Activated naive CD8-positive, alpha-beta T cell treated with anti-CD3 and anti-CD28 coated beads for 36 hours (primary cell): ENCODE results near the gene TDRD1. TPM values are rescaled to one million over a fixed set of nuclear protein-coding genes. Genes with fewer than 3 reads are reported as not detected.

Experiments
- DNase-seq: peaks from one replicate; pipeline ENCODE4 v3.0.0; 2021
- H3K27ac Mint-ChIP-seq: one replicate; pipeline ENCODE4 v1.8.0; 2022; ENCODE audit warnings: mild to moderate bottlenecking, moderate library complexity, mixed read lengths
- H3K27me3 Mint-ChIP-seq: one replicate; pipeline ENCODE4 v1.8.0; 2022; ENCODE audit warnings: mild to moderate bottlenecking, mixed read lengths
- H3K36me3 Mint-ChIP-seq: one replicate; pipeline ENCODE4 v1.8.0; 2021; ENCODE audit warnings: mild to moderate bottlenecking, mixed read lengths
- H3K4me1 Mint-ChIP-seq: one replicate; pipeline ENCODE4 v1.8.0; 2021; ENCODE audit warnings: mixed read lengths
- H3K4me3 Mint-ChIP-seq: one replicate; pipeline ENCODE4 v1.8.0; 2022; ENCODE audit warnings: mild to moderate bottlenecking, moderate library complexity, mixed read lengths
- H3K9me3 Mint-ChIP-seq: one replicate; pipeline ENCODE4 v1.8.0; 2022; ENCODE audit warnings: mixed read lengths
- total RNA-seq, 2 experiments: library from RNA; stranded (reverse); gene quantifications; one replicate each; pipeline ENCODE4 v1.2.3, GENCODE V29; 2021

TDRD1 gene
- total RNA-seq, 2 experiments from 2014 or later, result 0.21 to 0.24 TPM

DNA sequence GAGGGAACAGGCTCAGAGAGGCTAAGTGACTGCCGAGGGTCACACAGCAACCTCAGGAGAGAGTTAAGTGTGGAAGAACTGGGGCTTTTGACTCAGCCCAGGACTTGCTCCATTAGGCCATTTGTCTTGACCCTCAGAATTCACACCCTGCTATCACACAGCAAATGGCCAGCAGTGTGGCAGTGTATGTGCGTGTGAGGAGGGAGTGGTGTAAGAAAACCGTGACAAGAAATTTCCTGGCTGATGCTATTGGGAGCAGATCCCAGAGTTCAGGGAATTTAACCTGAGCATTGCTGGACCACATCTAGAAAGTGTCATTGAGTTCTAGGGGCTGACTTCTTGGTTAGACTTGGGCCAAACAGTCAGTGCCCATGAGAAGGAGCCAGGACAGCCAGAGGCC, 78.3 kb downstream of the TDRD1 start:
- DNase-seq, result no peak
- Mint-ChIP-seq H3K36me3 (no peaks in the 10 kb centered on the region), H3K27me3 (no peaks in the 10 kb centered on the region), H3K9me3 (peaks cover 5% of the 10 kb centered on the region), H3K4me1 (peaks cover 11% of the 10 kb centered on the region), H3K4me3 (no peak overlapping the region), H3K27ac (no peak overlapping the region)

- H3K36me3 Mint-ChIP-seq, result no peaks in the 10 kb centered on the region
- no peak for DNase-seq
- H3K27me3 Mint-ChIP-seq, result no peaks in the 10 kb centered on the region
- no peak overlapping the region for H3K4me3 Mint-ChIP-seq
- peaks cover 2% of the 10 kb centered on the region for H3K9me3 Mint-ChIP-seq
- H3K4me1 Mint-ChIP-seq, result peaks cover 10% of the 10 kb centered on the region
- H3K27ac Mint-ChIP-seq, result no peak overlapping the region
Observed at GRCh38 chr10:114258274-114258840, 79.2 kb downstream of the TDRD1 start.

DNA sequence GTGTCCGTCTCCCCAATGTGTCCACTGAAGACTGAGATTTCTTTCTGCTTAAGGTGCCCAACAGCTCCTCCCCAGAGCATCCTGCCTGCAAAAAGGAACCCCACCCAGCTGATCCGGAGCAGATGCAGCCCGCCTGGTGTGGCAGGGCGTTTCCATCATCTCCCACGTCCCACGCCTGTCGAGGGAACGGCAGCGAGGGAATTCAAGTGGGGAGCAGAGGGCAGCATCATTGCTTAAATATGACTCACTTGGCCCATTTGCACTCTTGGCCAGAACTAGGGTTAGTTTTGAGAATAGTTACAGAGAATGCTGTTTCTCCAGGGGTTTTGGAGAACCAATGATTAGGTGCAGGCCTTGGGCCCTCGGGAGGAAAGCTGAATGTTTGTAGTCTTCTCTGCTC, 80.7 kb downstream of the TDRD1 start:
- H3K4me1 Mint-ChIP-seq, result peaks cover 10% of the 10 kb centered on the region
- H3K4me3 Mint-ChIP-seq, result no peak overlapping the region
- H3K27ac Mint-ChIP-seq, result no peak overlapping the region
- no peak for DNase-seq
- H3K27me3 Mint-ChIP-seq, result no peaks in the 10 kb centered on the region
- H3K36me3 Mint-ChIP-seq, result no peaks in the 10 kb centered on the region
- H3K9me3 Mint-ChIP-seq, result no peaks in the 10 kb centered on the region

GRCh38 chr10:114260366-114260765, 81.2 kb downstream of the TDRD1 start:
- no peaks in the 10 kb centered on the region for H3K36me3 Mint-ChIP-seq
- H3K4me3 Mint-ChIP-seq, result no peak overlapping the region
- no peak for DNase-seq
- peaks cover 10% of the 10 kb centered on the region for H3K4me1 Mint-ChIP-seq
- H3K9me3 Mint-ChIP-seq, result no peaks in the 10 kb centered on the region
- H3K27me3 Mint-ChIP-seq, result no peaks in the 10 kb centered on the region
- H3K27ac Mint-ChIP-seq, result no peak overlapping the region

- H3K9me3 Mint-ChIP-seq, result no peaks in the 10 kb centered on the region
Observed at GRCh38 chr10:114261076-114261475, 81.9 kb downstream of the TDRD1 start.

GRCh38 chr10:114262496-114262895, 83.3 kb downstream of the TDRD1 start:
- H3K4me3 Mint-ChIP-seq, result no peak overlapping the region
- H3K36me3 Mint-ChIP-seq, result no peaks in the 10 kb centered on the region
- H3K4me1 Mint-ChIP-seq, result peaks cover 10% of the 10 kb centered on the region
- H3K27ac Mint-ChIP-seq, result no peak overlapping the region
- no peak for DNase-seq
- no peaks in the 10 kb centered on the region for H3K9me3 Mint-ChIP-seq
- no peaks in the 10 kb centered on the region for H3K27me3 Mint-ChIP-seq

More at GRCh38 chr10:114261076-114261475, 81.9 kb downstream of the TDRD1 start:
- no peak for DNase-seq
- no peak overlapping the region for H3K27ac Mint-ChIP-seq
- H3K4me3 Mint-ChIP-seq, result no peak overlapping the region
- peaks cover 10% of the 10 kb centered on the region for H3K4me1 Mint-ChIP-seq
- no peaks in the 10 kb centered on the region for H3K27me3 Mint-ChIP-seq
- H3K36me3 Mint-ChIP-seq, result no peaks in the 10 kb centered on the region

GRCh38 chr10:114265392-114266053, 86.4 kb downstream of the TDRD1 start:
- Mint-ChIP-seq H3K4me3 (no peak overlapping the region), H3K4me1 (peaks cover 1% of the 10 kb centered on the region), H3K36me3 (no peaks in the 10 kb centered on the region), H3K27me3 (no peaks in the 10 kb centered on the region), H3K27ac (no peak overlapping the region), H3K9me3 (no peaks in the 10 kb centered on the region)
- DNase-seq, result no peak

- no peak overlapping the region for H3K27ac Mint-ChIP-seq
Observed at GRCh38 chr10:114266521-114266920, 87.4 kb downstream of the TDRD1 start.

GRCh38 chr10:114271075-114271778, 92.1 kb downstream of the TDRD1 start:
- H3K4me3 Mint-ChIP-seq, result no peak overlapping the region
- no peaks in the 10 kb centered on the region for H3K9me3 Mint-ChIP-seq

More at GRCh38 chr10:114266521-114266920, 87.4 kb downstream of the TDRD1 start:
- no peaks in the 10 kb centered on the region for H3K4me1 Mint-ChIP-seq
- no peaks in the 10 kb centered on the region for H3K36me3 Mint-ChIP-seq
- DNase-seq, result no peak
- no peak overlapping the region for H3K4me3 Mint-ChIP-seq
- no peaks in the 10 kb centered on the region for H3K9me3 Mint-ChIP-seq
- H3K27me3 Mint-ChIP-seq, result no peaks in the 10 kb centered on the region

GRCh38 chr10:114271779-114272167, 92.6 kb downstream of the TDRD1 start:
- Mint-ChIP-seq H3K27ac (no peak overlapping the region), H3K9me3 (no peaks in the 10 kb centered on the region), H3K36me3 (no peaks in the 10 kb centered on the region)

More at GRCh38 chr10:114271075-114271778, 92.1 kb downstream of the TDRD1 start:
- no peaks in the 10 kb centered on the region for H3K36me3 Mint-ChIP-seq
- H3K4me1 Mint-ChIP-seq, result no peaks in the 10 kb centered on the region
- no peak for DNase-seq
- H3K27ac Mint-ChIP-seq, result no peak overlapping the region
- H3K27me3 Mint-ChIP-seq, result peaks cover 5% of the 10 kb centered on the region

GRCh38 chr10:114272696-114273095, 93.5 kb downstream of the TDRD1 start:
- H3K27ac Mint-ChIP-seq, result no peak overlapping the region
- no peaks in the 10 kb centered on the region for H3K9me3 Mint-ChIP-seq
- no peak overlapping the region for H3K4me3 Mint-ChIP-seq
- no peaks in the 10 kb centered on the region for H3K36me3 Mint-ChIP-seq
- H3K27me3 Mint-ChIP-seq, result peaks cover 5% of the 10 kb centered on the region
- H3K4me1 Mint-ChIP-seq, result no peaks in the 10 kb centered on the region
- no peak for DNase-seq

More at GRCh38 chr10:114271779-114272167, 92.6 kb downstream of the TDRD1 start:
- H3K4me3 Mint-ChIP-seq, result no peak overlapping the region
- DNase-seq, result no peak
- no peaks in the 10 kb centered on the region for H3K4me1 Mint-ChIP-seq
- H3K27me3 Mint-ChIP-seq, result peaks cover 5% of the 10 kb centered on the region

GRCh38 chr10:114273910-114274309, 94.8 kb downstream of the TDRD1 start:
- H3K4me1 Mint-ChIP-seq, result no peaks in the 10 kb centered on the region
- H3K27me3 Mint-ChIP-seq, result peaks cover 5% of the 10 kb centered on the region
- H3K9me3 Mint-ChIP-seq, result no peaks in the 10 kb centered on the region
- no peak for DNase-seq
- H3K27ac Mint-ChIP-seq, result no peak overlapping the region
- no peaks in the 10 kb centered on the region for H3K36me3 Mint-ChIP-seq
- no peak overlapping the region for H3K4me3 Mint-ChIP-seq

DNA sequence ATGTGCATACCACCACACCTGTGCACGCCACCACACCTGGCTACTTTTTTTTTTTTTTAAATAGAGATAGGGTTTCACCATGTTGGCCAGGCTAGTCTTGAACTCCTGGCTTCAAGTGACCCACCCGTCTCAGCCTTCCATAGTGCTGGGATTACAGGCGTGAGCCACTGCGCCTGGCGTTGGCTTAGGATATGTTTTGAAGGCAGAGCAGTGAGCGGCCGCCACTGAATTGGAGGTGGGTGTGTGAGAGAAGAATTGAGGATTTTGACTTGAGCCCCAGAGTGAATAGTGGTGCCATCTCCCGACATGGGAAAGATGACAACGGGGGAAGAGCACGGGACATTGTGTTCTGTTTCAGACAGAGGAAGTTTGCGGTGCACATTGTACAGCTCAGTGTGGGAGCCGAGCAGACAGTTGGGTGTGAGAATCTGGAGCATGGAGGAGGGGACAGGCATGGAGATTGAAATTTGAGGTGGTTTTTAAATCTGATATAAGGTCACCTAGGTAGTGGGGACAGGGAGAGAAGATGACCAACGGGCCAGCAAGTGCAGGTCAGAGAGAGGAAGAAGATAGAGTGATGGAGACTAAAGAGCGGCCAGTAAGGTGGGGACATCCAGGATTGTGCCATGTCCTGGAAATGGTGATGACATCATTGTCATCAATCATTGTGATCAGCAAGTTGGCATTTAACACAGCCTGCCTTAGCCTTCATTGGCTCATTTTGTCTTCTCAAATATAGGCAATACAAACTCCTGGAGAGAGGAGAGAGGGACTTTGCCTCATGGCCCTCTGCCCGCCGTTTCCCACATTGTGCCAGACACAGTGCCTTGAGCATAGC, 95.7 kb downstream of the TDRD1 start:
- no peak for DNase-seq
- Mint-ChIP-seq H3K4me3 (no peak overlapping the region), H3K27ac (no peak overlapping the region), H3K9me3 (no peaks in the 10 kb centered on the region), H3K36me3 (no peaks in the 10 kb centered on the region), H3K27me3 (peaks cover 5% of the 10 kb centered on the region), H3K4me1 (no peaks in the 10 kb centered on the region)

DNA sequence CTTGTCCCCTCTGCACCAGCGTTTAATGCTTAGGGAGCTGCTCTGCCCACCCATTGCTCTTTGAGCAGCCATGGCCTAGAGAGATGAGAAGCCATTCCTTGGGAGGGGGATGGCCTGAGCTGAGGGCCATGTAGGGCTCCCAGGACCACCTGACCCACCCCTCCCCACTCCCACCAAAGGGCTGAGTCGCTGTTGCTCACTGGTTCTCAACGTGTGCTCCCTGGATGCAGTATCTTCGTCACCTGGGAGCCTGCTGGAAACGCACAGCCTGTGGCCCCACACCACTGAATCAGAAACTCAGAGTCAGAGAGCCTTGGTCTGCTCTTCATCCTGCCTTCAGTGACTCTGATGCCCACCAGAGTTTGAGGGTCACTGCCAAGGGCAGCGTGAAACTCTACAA, 96.9 kb downstream of the TDRD1 start:
- Mint-ChIP-seq H3K27me3 (peaks cover 5% of the 10 kb centered on the region), H3K27ac (no peak overlapping the region), H3K9me3 (no peaks in the 10 kb centered on the region), H3K4me3 (no peak overlapping the region), H3K36me3 (no peaks in the 10 kb centered on the region), H3K4me1 (no peaks in the 10 kb centered on the region)
- DNase-seq, result no peak

GRCh38 chr10:114276671-114277070, 97.5 kb downstream of the TDRD1 start:
- Mint-ChIP-seq H3K27me3 (peaks cover 5% of the 10 kb centered on the region), H3K36me3 (no peaks in the 10 kb centered on the region), H3K4me3 (no peak overlapping the region), H3K27ac (no peak overlapping the region), H3K9me3 (no peaks in the 10 kb centered on the region), H3K4me1 (no peaks in the 10 kb centered on the region)
- DNase-seq, result no peak
